ENCODE measurements around the gene PCIF1.
"Not testable (repeated sequence)": the region's sequence is repeated elsewhere in the genome, so short reads cannot be mapped to it uniquely, and the experiment has no call there.

PCIF1 gene

GRCh38 chr20:45925821-45926506 is 8.5 kb upstream of the PCIF1 start:
- DNase-seq (ENCODE audit: low spot score): no peak
- in situ Hi-C loops (cut with MboI; ENCODE audit: low sequenced_read_pairs, unreplicated experiment): no loop called here
- TF ChIP-seq CTCF (IDR thresholded peaks at IDR 0.05; ENCODE audit: borderline replicate concordance, control extremely low read depth, extremely low read depth, insufficient read depth, missing control alignments): no peak

GRCh38 chr20:45926731-45927070 is 7.8 kb upstream of the PCIF1 start:
- in situ Hi-C loops (cut with MboI; ENCODE audit: low sequenced_read_pairs, unreplicated experiment): no loop called here
- DNase-seq (ENCODE audit: low spot score): no peak
- TF ChIP-seq CTCF (IDR thresholded peaks at IDR 0.05; ENCODE audit: borderline replicate concordance, control extremely low read depth, extremely low read depth, insufficient read depth, missing control alignments): no peak

- in situ Hi-C loops (cut with MboI; ENCODE audit: low sequenced_read_pairs, unreplicated experiment): no loop called here
- TF ChIP-seq CTCF (IDR thresholded peaks at IDR 0.05; ENCODE audit: borderline replicate concordance, control extremely low read depth, extremely low read depth, insufficient read depth, missing control alignments): no peak
- no peak for DNase-seq (ENCODE audit: low spot score)
Observed at GRCh38 chr20:45927071-45927878, 7.2 kb upstream of the PCIF1 start.

GRCh38 chr20:45931680-45932079 is 2.8 kb upstream of the PCIF1 start:
- DNase-seq (ENCODE audit: low spot score); in situ Hi-C loops (cut with MboI; ENCODE audit: low sequenced_read_pairs, unreplicated experiment): not testable (repeated sequence)

GRCh38 chr20:45933266-45934045 is 1.0 kb upstream of the PCIF1 start:
- peak; percentile 82 for DNase-seq (ENCODE audit: low spot score)
- in situ Hi-C loops (cut with MboI; ENCODE audit: low sequenced_read_pairs, unreplicated experiment): no loop called here
- TF ChIP-seq CTCF (IDR thresholded peaks at IDR 0.05; ENCODE audit: borderline replicate concordance, control extremely low read depth, extremely low read depth, insufficient read depth, missing control alignments): peak; percentile 44

GRCh38 chr20:45934046-45934585 is 367 bp upstream of the PCIF1 start:
- DNase-seq (ENCODE audit: low spot score): peak; percentile 73
- no peak for TF ChIP-seq CTCF (IDR thresholded peaks at IDR 0.05; ENCODE audit: borderline replicate concordance, control extremely low read depth, extremely low read depth, insufficient read depth, missing control alignments)
- in situ Hi-C loops (cut with MboI; ENCODE audit: low sequenced_read_pairs, unreplicated experiment): no loop called here
